HFFc6 (cell line): ENCODE data around the gene MCOLN1. TPM values are rescaled to one million over a fixed set of nuclear protein-coding genes. Genes with fewer than 3 reads are reported as not detected.

Experiments
- DNase-seq: peaks from one replicate; pipeline ENCODE4 v3.0.0-alpha.2; 2018
- H3K27ac Mint-ChIP-seq: 2 replicates; pipeline ENCODE4 v1.8.0; 2020; ENCODE audit warnings: mild to moderate bottlenecking, mixed read lengths
- H3K27me3 Mint-ChIP-seq: 2 replicates; pipeline ENCODE4 v1.8.0; 2021; ENCODE audit warnings: mild to moderate bottlenecking, moderate library complexity, mixed read lengths; ENCODE audit not compliant: insufficient read depth
- H3K36me3 Mint-ChIP-seq: 2 replicates; pipeline ENCODE4 v1.8.0; 2021; ENCODE audit warnings: low read depth, mixed read lengths
- H3K4me1 Mint-ChIP-seq: 2 replicates; pipeline ENCODE4 v1.8.0; 2020; ENCODE audit warnings: low read depth, mixed read lengths
- H3K4me3 Mint-ChIP-seq: 2 replicates; pipeline ENCODE4 v1.8.0; 2020; ENCODE audit warnings: mild to moderate bottlenecking, moderate library complexity, mixed read lengths
- H3K9me3 Mint-ChIP-seq: 2 replicates; pipeline ENCODE4 v1.8.0; 2020; ENCODE audit warnings: mild to moderate bottlenecking, mixed read lengths
- total RNA-seq, 6 experiments: library from RNA; stranded (reverse); fragmentation: NEBNext Ultra II Directional; extraction: Animal tissue kit (Norgen Biotek cat#: 25700); gene quantifications; 2 replicates in 1 of 6; 3 replicates in 5 of 6; pipeline ENCODE4 v1.2.3, GENCODE V29; 2021
- TF ChIP-seq, protein P1 (sequence below): fragments of 200-600 bp; sonication (generic); IDR thresholded peaks from 2 replicates; pipeline ENCODE4 v1.5.0; 2021; ENCODE audit warnings: antibody characterized with exemption, mild to moderate bottlenecking

The MCOLN1 gene
- total RNA-seq, 6 experiments from 2014 or later: 18.2 to 28.7 (median 21.3) TPM

GRCh38 chr19:7539827-7540425, 17.5 kb downstream of the MCOLN1 start:
- peaks cover 6% of the 10 kb centered on the region for H3K4me1 Mint-ChIP-seq
- H3K27ac Mint-ChIP-seq: no peak overlapping the region

GRCh38 chr19:7540761-7541474, 18.5 kb downstream of the MCOLN1 start:
- TF ChIP-seq, protein P1, sequence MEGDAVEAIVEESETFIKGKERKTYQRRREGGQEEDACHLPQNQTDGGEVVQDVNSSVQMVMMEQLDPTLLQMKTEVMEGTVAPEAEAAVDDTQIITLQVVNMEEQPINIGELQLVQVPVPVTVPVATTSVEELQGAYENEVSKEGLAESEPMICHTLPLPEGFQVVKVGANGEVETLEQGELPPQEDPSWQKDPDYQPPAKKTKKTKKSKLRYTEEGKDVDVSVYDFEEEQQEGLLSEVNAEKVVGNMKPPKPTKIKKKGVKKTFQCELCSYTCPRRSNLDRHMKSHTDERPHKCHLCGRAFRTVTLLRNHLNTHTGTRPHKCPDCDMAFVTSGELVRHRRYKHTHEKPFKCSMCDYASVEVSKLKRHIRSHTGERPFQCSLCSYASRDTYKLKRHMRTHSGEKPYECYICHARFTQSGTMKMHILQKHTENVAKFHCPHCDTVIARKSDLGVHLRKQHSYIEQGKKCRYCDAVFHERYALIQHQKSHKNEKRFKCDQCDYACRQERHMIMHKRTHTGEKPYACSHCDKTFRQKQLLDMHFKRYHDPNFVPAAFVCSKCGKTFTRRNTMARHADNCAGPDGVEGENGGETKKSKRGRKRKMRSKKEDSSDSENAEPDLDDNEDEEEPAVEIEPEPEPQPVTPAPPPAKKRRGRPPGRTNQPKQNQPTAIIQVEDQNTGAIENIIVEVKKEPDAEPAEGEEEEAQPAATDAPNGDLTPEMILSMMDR: no peak
- Mint-ChIP-seq H3K27ac (no peak overlapping the region), H3K36me3 (peaks cover 23% of the 10 kb centered on the region), H3K27me3 (peaks cover 3% of the 10 kb centered on the region), H3K4me3 (no peak overlapping the region), H3K4me1 (peaks cover 6% of the 10 kb centered on the region), H3K9me3 (no peaks in the 10 kb centered on the region)
- DNase-seq: no peak

More at GRCh38 chr19:7539827-7540425, 17.5 kb downstream of the MCOLN1 start:
- H3K4me3 Mint-ChIP-seq: no peak overlapping the region
- no peak for DNase-seq
- H3K9me3 Mint-ChIP-seq: no peaks in the 10 kb centered on the region
- H3K27me3 Mint-ChIP-seq: peaks cover 2% of the 10 kb centered on the region
- TF ChIP-seq, protein P1: no peak
- peaks cover 21% of the 10 kb centered on the region for H3K36me3 Mint-ChIP-seq

GRCh38 chr19:7541475-7541824, 19.0 kb downstream of the MCOLN1 start:
- TF ChIP-seq, protein P1: no peak
- H3K9me3 Mint-ChIP-seq: no peaks in the 10 kb centered on the region

GRCh38 chr19:7541828-7542443, 19.5 kb downstream of the MCOLN1 start:
- Mint-ChIP-seq H3K4me1 (no peaks in the 10 kb centered on the region), H3K27ac (no peak overlapping the region; the same call in 1 of the 2 replicates), H3K36me3 (peaks cover 26% of the 10 kb centered on the region), H3K27me3 (peaks cover 4% of the 10 kb centered on the region), H3K4me3 (no peak overlapping the region), H3K9me3 (no peaks in the 10 kb centered on the region)
- no peak for DNase-seq
- TF ChIP-seq, protein P1: no peak

More at GRCh38 chr19:7541475-7541824, 19.0 kb downstream of the MCOLN1 start:
- Mint-ChIP-seq H3K4me1 (peaks cover 2% of the 10 kb centered on the region), H3K4me3 (no peak overlapping the region), H3K36me3 (peaks cover 26% of the 10 kb centered on the region), H3K27ac (no peak overlapping the region), H3K27me3 (peaks cover 4% of the 10 kb centered on the region)
- no peak for DNase-seq

GRCh38 chr19:7542556-7543348, 20.3 kb downstream of the MCOLN1 start:
- Mint-ChIP-seq H3K9me3 (no peaks in the 10 kb centered on the region), H3K4me3 (no peak overlapping the region), H3K27ac (no peak overlapping the region; the same call in 1 of the 2 replicates), H3K36me3 (peaks cover 26% of the 10 kb centered on the region), H3K4me1 (no peaks in the 10 kb centered on the region), H3K27me3 (peaks cover 4% of the 10 kb centered on the region)
- TF ChIP-seq, protein P1: no peak
- DNase-seq: no peak
